Sigmoid colon (tissue), 4 donors: ENCODE measurements around the gene PLEKHG3.
A peak's percentile ranks its signal among the peaks of the same experiment; 100 is the strongest.

Experiments
- CTCF ChIP-seq, 4 experiments: fragments of 450-650 bp in 3 of 4; fragments of 200-600 bp in 1 of 4; IDR thresholded peaks; one replicate each; pipeline ENCODE4 v1.5.1; 2016 to 2019; ENCODE audit warnings: antibody characterized with exemption in 4 of 4, mild to moderate bottlenecking in 3 of 4, moderate library complexity in 2 of 4
- POLR2A ChIP-seq, 2 donors: fragments of 450-650 bp; IDR thresholded peaks; one replicate each; pipeline ENCODE4 v1.6.1; 2016; ENCODE audit warnings: antibody characterized with exemption in 2 of 2, mild to moderate bottlenecking in 2 of 2, moderate library complexity in 2 of 2
- POLR2AphosphoS5 ChIP-seq, 4 donors: sonication (generic); formaldehyde crosslinking; IDR thresholded peaks; one replicate each; pipeline ENCODE4 v1.6.1; 2017; ENCODE audit warnings: antibody characterized with exemption in 4 of 4

GRCh38 chr14:64702493-64703394 lies 1.5 kb upstream of the PLEKHG3 start:
- TF ChIP-seq POLR2A (IDR thresholded peaks at IDR 0.05) (peak in 1 of 2 donors; percentile 53), CTCF (IDR thresholded peaks at IDR 0.05) (no peak), POLR2AphosphoS5 (IDR thresholded peaks at IDR 0.05) (no peak)
